Measurements from ENCODE around the gene SSBP3. TPM values are rescaled to one million over a fixed set of nuclear protein-coding genes. Genes with fewer than 3 reads are reported as not detected.

The SSBP3 gene
- total and polyA plus RNA-seq, 2 experiments from 2014 or later: 47.4 to 68.6 TPM

GRCh38 chr1:54304518-54304917 lies 101.7 kb downstream of the SSBP3 start:
- no peak overlapping the region for H3K4me2 ChIP-seq
- H3K36me3 Mint-ChIP-seq (ENCODE audit: low read depth): peaks cover 6% of the 10 kb centered on the region; the same call in 2 of the 3 replicates
- H3K79me2 ChIP-seq (replicated peaks; ENCODE audit: insufficient read depth): peaks cover 99% of the 10 kb centered on the region
- DNase-seq (ENCODE audit: low spot score) (no peak), ATAC-seq (no peak)
- no peak for TF ChIP-seq NANOG (IDR thresholded peaks at IDR 0.05; ENCODE audit: borderline replicate concordance)
- TF ChIP-seq CREB1 (CRISPR knock-in tag; IDR thresholded peaks at IDR 0.05; ENCODE audit: low read depth): no peak
- TF ChIP-seq EZH2phosphoT487 (IDR thresholded peaks at IDR 0.05; ENCODE audit: unreplicated experiment): no peak
- no peak for TF ChIP-seq EZH2 (IDR thresholded peaks at IDR 0.05; ENCODE audit: low read depth, unreplicated experiment)
- no peak for TF ChIP-seq ZNF114 (CRISPR knock-in tag; IDR thresholded peaks at IDR 0.05)
- no peak for TF ChIP-seq POLR2AphosphoS5 (IDR thresholded peaks at IDR 0.05; ENCODE audit: low read depth)
- no peak for TF ChIP-seq STAT1 (IDR thresholded peaks at IDR 0.05; ENCODE audit: unreplicated experiment)
- no peak for TF ChIP-seq ETS1 (IDR thresholded peaks at IDR 0.05)
- no peak for TF ChIP-seq ZNF462 (CRISPR knock-in tag; IDR thresholded peaks at IDR 0.05)
- TF ChIP-seq ZNF331 (CRISPR knock-in tag; IDR thresholded peaks at IDR 0.05; ENCODE audit: low read depth): no peak
- TF ChIP-seq REST (IDR thresholded peaks at IDR 0.05; ENCODE audit: unreplicated experiment): no peak
- no peak for TF ChIP-seq CTCF (conservative IDR thresholded peaks at IDR 0.05; ENCODE audit: low read depth in 2 of 2)
- no peak for TF ChIP-seq JUNB (IDR thresholded peaks at IDR 0.05; ENCODE audit: unreplicated experiment)
- peaks cover 29% of the 10 kb centered on the region for H3K27me3 Mint-ChIP-seq (ENCODE audit: insufficient read depth, low read depth, poor library complexity)
- no peak overlapping the region for H3K4me3 ChIP-seq
- H3K27ac ChIP-seq (ENCODE audit: low read depth): no peak overlapping the region
- H2AFZ ChIP-seq: no peak overlapping the region
- H3K4me1 ChIP-seq (ENCODE audit: insufficient read depth): peaks cover 58% of the 10 kb centered on the region
- no peaks in the 10 kb centered on the region for H3K27me3 ChIP-seq (ENCODE audit: insufficient read depth)
- peak overlapping the region; percentile 53; the same call in 1 of the 2 replicates for H3K27ac Mint-ChIP-seq
- no peaks in the 10 kb centered on the region for H3K36me3 ChIP-seq (ENCODE audit: insufficient read depth)
- no peaks in the 10 kb centered on the region for H3F3A ChIP-seq (replicated peaks; ENCODE audit: low read depth)
- H4K20me1 ChIP-seq (replicated peaks; ENCODE audit: insufficient read depth): peaks cover 35% of the 10 kb centered on the region
- H3K9me2 ChIP-seq (ENCODE audit: insufficient read depth): no peaks in the 10 kb centered on the region
- peaks cover 91% of the 10 kb centered on the region for H3K4me1 Mint-ChIP-seq
- no peaks in the 10 kb centered on the region for H3K9me3 Mint-ChIP-seq
- no peak overlapping the region for H3K4me3 Mint-ChIP-seq
